ENCODE results near the gene LCAT.

LCAT gene

GRCh38 chr16:67893743-67894399 is 50.0 kb downstream of the LCAT start:
- peak overlapping the region; percentile 82 for H3K27ac ChIP-seq
- H2AFZ ChIP-seq = peak overlapping the region; percentile 88
- H3K9ac ChIP-seq = peak overlapping the region; percentile 56
- H3K4me2 ChIP-seq (ENCODE audit: low read length) = peak overlapping the region; percentile 77
- no peaks in the 10 kb centered on the region for H3K9me3 ChIP-seq (ENCODE audit: control insufficient read depth, low read length)
- H3K36me3 ChIP-seq (ENCODE audit: control insufficient read depth, insufficient read depth, low read length) = no peaks in the 10 kb centered on the region
- no peaks in the 10 kb centered on the region for H3K27me3 ChIP-seq (ENCODE audit: control insufficient read depth, insufficient read depth, low read length)
- H3K4me3 ChIP-seq (ENCODE audit: low read depth, low read length) = peak overlapping the region; percentile 80
- peaks cover 9% of the 10 kb centered on the region for H3K4me1 ChIP-seq
- TF ChIP-seq CTCF (IDR thresholded peaks at IDR 0.05) = no peak
- H3K79me2 ChIP-seq = peaks cover 44% of the 10 kb centered on the region

GRCh38 chr16:67892899-67893742 is 50.8 kb downstream of the LCAT start, which contains the start of gene PSKH1:
Gene PSKH1 (plus strand): TSS chr16:67893254. CDS start chr16:67908750, 15,496 bp downstream.
- peaks cover 9% of the 10 kb centered on the region for H3K4me1 ChIP-seq
- TF ChIP-seq CTCF (IDR thresholded peaks at IDR 0.05) = no peak

GRCh38 chr16:67892375-67892774 is 51.5 kb downstream of the LCAT start:
- peak overlapping the region; percentile 80 for H3K4me3 ChIP-seq (ENCODE audit: low read depth, low read length)
- H3K36me3 ChIP-seq (ENCODE audit: control insufficient read depth, insufficient read depth, low read length) = no peaks in the 10 kb centered on the region
- no peak overlapping the region for H3K9ac ChIP-seq
- H2AFZ ChIP-seq = peak overlapping the region; percentile 84
- H3K9me3 ChIP-seq (ENCODE audit: control insufficient read depth, low read length) = no peaks in the 10 kb centered on the region
- no peak for TF ChIP-seq CTCF (IDR thresholded peaks at IDR 0.05)
- H3K79me2 ChIP-seq = peaks cover 31% of the 10 kb centered on the region
- no peaks in the 10 kb centered on the region for H3K27me3 ChIP-seq (ENCODE audit: control insufficient read depth, insufficient read depth, low read length)
- H3K4me1 ChIP-seq = peaks cover 9% of the 10 kb centered on the region
- peak overlapping the region; percentile 46 for H3K27ac ChIP-seq
- H3K4me2 ChIP-seq (ENCODE audit: low read length) = peak overlapping the region; percentile 91

More at GRCh38 chr16:67892899-67893742, 50.8 kb downstream of the LCAT start, which contains the start of gene PSKH1:
- Histone ChIP-seq H3K27ac (peak within 1 kb of the TSS; percentile 82), H3K4me2 (ENCODE audit: low read length) (peak within 1 kb of the TSS; percentile 91), H3K36me3 (ENCODE audit: control insufficient read depth, insufficient read depth, low read length) (no peaks in the 10 kb centered on the region), H3K27me3 (ENCODE audit: control insufficient read depth, insufficient read depth, low read length) (no peaks in the 10 kb centered on the region), H3K9ac (peak within 1 kb of the TSS; percentile 56), H3K4me3 (ENCODE audit: low read depth, low read length) (peak within 1 kb of the TSS; percentile 80), H3K79me2 (peaks cover 39% of the 10 kb centered on the region), H3K9me3 (ENCODE audit: control insufficient read depth, low read length) (no peaks in the 10 kb centered on the region), H2AFZ (peak within 1 kb of the TSS; percentile 88)
